ENCODE results near the gene REV1.
"Not testable (repeated sequence)": the region's sequence is repeated elsewhere in the genome, so short reads cannot be mapped to it uniquely, and the experiment has no call there.

The REV1 gene

GRCh38 chr2:99477054-99477453 lies 12.8 kb downstream of the REV1 start:
- no peak overlapping the region for H3K4me3 Mint-ChIP-seq
- peaks cover 56% of the 10 kb centered on the region for H3K4me1 Mint-ChIP-seq (ENCODE audit: low read depth)
- H3K27me3 Mint-ChIP-seq, result no peaks in the 10 kb centered on the region
- no peak overlapping the region for H3K27ac Mint-ChIP-seq
- intact Hi-C loops (cut with micrococcal nuclease), result no loop called here
- no peaks in the 10 kb centered on the region for H3K9me3 Mint-ChIP-seq
- H3K36me3 Mint-ChIP-seq (ENCODE audit: low read depth), result peaks cover 11% of the 10 kb centered on the region

- Mint-ChIP-seq H3K27me3 (no peaks in the 10 kb centered on the region), H3K36me3 (ENCODE audit: low read depth) (peaks cover 10% of the 10 kb centered on the region)
These were observed 13.2 kb downstream of the REV1 start for GRCh38 chr2:99476629-99477028.

GRCh38 chr2:99475095-99475494 lies 14.7 kb downstream of the REV1 start:
- H3K9me3 Mint-ChIP-seq; H3K36me3 Mint-ChIP-seq (ENCODE audit: low read depth); H3K27me3 Mint-ChIP-seq; H3K4me3 Mint-ChIP-seq; intact Hi-C loops (cut with micrococcal nuclease): not testable (repeated sequence)
- H3K4me1 Mint-ChIP-seq (ENCODE audit: low read depth), result peaks cover 45% of the 10 kb centered on the region
- H3K27ac Mint-ChIP-seq, result peak overlapping the region; percentile 46

More at GRCh38 chr2:99476629-99477028, 13.2 kb downstream of the REV1 start:
- H3K4me1 Mint-ChIP-seq (ENCODE audit: low read depth), result peaks cover 54% of the 10 kb centered on the region
- H3K27ac Mint-ChIP-seq, result no peak overlapping the region
- H3K9me3 Mint-ChIP-seq, result no peaks in the 10 kb centered on the region
- no peak overlapping the region for H3K4me3 Mint-ChIP-seq
- intact Hi-C loops (cut with micrococcal nuclease), result no loop called here

- no peak overlapping the region for H3K4me3 Mint-ChIP-seq
- intact Hi-C loops (cut with micrococcal nuclease), result no loop called here
- H3K27ac Mint-ChIP-seq, result no peak overlapping the region
- peaks cover 34% of the 10 kb centered on the region for H3K4me1 Mint-ChIP-seq (ENCODE audit: low read depth)
- H3K27me3 Mint-ChIP-seq, result no peaks in the 10 kb centered on the region
- H3K9me3 Mint-ChIP-seq, result no peaks in the 10 kb centered on the region
- H3K36me3 Mint-ChIP-seq (ENCODE audit: low read depth), result peaks cover 5% of the 10 kb centered on the region
These were observed 16.2 kb downstream of the REV1 start for GRCh38 chr2:99473518-99474083.

GRCh38 chr2:99472600-99472960 lies 17.2 kb downstream of the REV1 start:
- H3K4me1 Mint-ChIP-seq (ENCODE audit: low read depth), result peaks cover 26% of the 10 kb centered on the region
- no peaks in the 10 kb centered on the region for H3K9me3 Mint-ChIP-seq
- H3K27ac Mint-ChIP-seq, result no peak overlapping the region
- no peaks in the 10 kb centered on the region for H3K27me3 Mint-ChIP-seq
- intact Hi-C loops (cut with micrococcal nuclease), result no loop called here
- no peak overlapping the region for H3K4me3 Mint-ChIP-seq
- H3K36me3 Mint-ChIP-seq (ENCODE audit: low read depth), result peaks cover 5% of the 10 kb centered on the region

GRCh38 chr2:99471654-99472599 lies 17.9 kb downstream of the REV1 start:
- peaks cover 1% of the 10 kb centered on the region for H3K36me3 Mint-ChIP-seq (ENCODE audit: low read depth)
- peaks cover 23% of the 10 kb centered on the region for H3K4me1 Mint-ChIP-seq (ENCODE audit: low read depth)
- H3K27ac Mint-ChIP-seq, result no peak overlapping the region

GRCh38 chr2:99470957-99471356 lies 18.9 kb downstream of the REV1 start:
- peaks cover 21% of the 10 kb centered on the region for H3K4me1 Mint-ChIP-seq (ENCODE audit: low read depth)

More at GRCh38 chr2:99471654-99472599, 17.9 kb downstream of the REV1 start:
- intact Hi-C loops (cut with micrococcal nuclease), result no loop called here
- no peak overlapping the region for H3K4me3 Mint-ChIP-seq
- no peaks in the 10 kb centered on the region for H3K27me3 Mint-ChIP-seq
- H3K9me3 Mint-ChIP-seq, result no peaks in the 10 kb centered on the region

GRCh38 chr2:99470459-99470858 lies 19.4 kb downstream of the REV1 start:
- H3K36me3 Mint-ChIP-seq (ENCODE audit: low read depth); intact Hi-C loops (cut with micrococcal nuclease); H3K27ac Mint-ChIP-seq; H3K9me3 Mint-ChIP-seq; H3K4me3 Mint-ChIP-seq; H3K27me3 Mint-ChIP-seq: not testable (repeated sequence)
- peaks cover 18% of the 10 kb centered on the region for H3K4me1 Mint-ChIP-seq (ENCODE audit: low read depth)

More at GRCh38 chr2:99470957-99471356, 18.9 kb downstream of the REV1 start:
- H3K9me3 Mint-ChIP-seq, result no peaks in the 10 kb centered on the region
- H3K4me3 Mint-ChIP-seq, result no peak overlapping the region
- intact Hi-C loops (cut with micrococcal nuclease), result no loop called here
- no peaks in the 10 kb centered on the region for H3K27me3 Mint-ChIP-seq
- no peaks in the 10 kb centered on the region for H3K36me3 Mint-ChIP-seq (ENCODE audit: low read depth)
- no peak overlapping the region for H3K27ac Mint-ChIP-seq

- H3K27me3 Mint-ChIP-seq, result no peaks in the 10 kb centered on the region
- no peaks in the 10 kb centered on the region for H3K36me3 Mint-ChIP-seq (ENCODE audit: low read depth)
- H3K9me3 Mint-ChIP-seq, result no peaks in the 10 kb centered on the region
- peaks cover 12% of the 10 kb centered on the region for H3K4me1 Mint-ChIP-seq (ENCODE audit: low read depth)
- no peak overlapping the region for H3K4me3 Mint-ChIP-seq
- H3K27ac Mint-ChIP-seq, result no peak overlapping the region
- intact Hi-C loops (cut with micrococcal nuclease), result no loop called here
These were observed 20.4 kb downstream of the REV1 start for GRCh38 chr2:99469394-99469793.

GRCh38 chr2:99468155-99468554 lies 21.7 kb downstream of the REV1 start:
- Mint-ChIP-seq H3K27me3 (no peaks in the 10 kb centered on the region), H3K4me3 (no peak overlapping the region), H3K27ac (no peak overlapping the region), H3K36me3 (ENCODE audit: low read depth) (no peaks in the 10 kb centered on the region), H3K9me3 (no peaks in the 10 kb centered on the region), H3K4me1 (ENCODE audit: low read depth) (peaks cover 12% of the 10 kb centered on the region)
- intact Hi-C loops (cut with micrococcal nuclease), result no loop called here

GRCh38 chr2:99467390-99467789 lies 22.4 kb downstream of the REV1 start:
- Mint-ChIP-seq H3K4me1 (ENCODE audit: low read depth) (peaks cover 11% of the 10 kb centered on the region), H3K27me3 (no peaks in the 10 kb centered on the region), H3K9me3 (no peaks in the 10 kb centered on the region), H3K27ac (no peak overlapping the region), H3K4me3 (no peak overlapping the region), H3K36me3 (ENCODE audit: low read depth) (peaks cover under 1% of the 10 kb centered on the region)
- intact Hi-C loops (cut with micrococcal nuclease), result no loop called here

GRCh38 chr2:99461828-99462483 lies 27.9 kb downstream of the REV1 start:
- H3K27me3 Mint-ChIP-seq, result no peaks in the 10 kb centered on the region

GRCh38 chr2:99458529-99458928 lies 31.3 kb downstream of the REV1 start:
- Mint-ChIP-seq H3K4me1 (ENCODE audit: low read depth) (no peaks in the 10 kb centered on the region), H3K27me3 (no peaks in the 10 kb centered on the region), H3K4me3 (no peak overlapping the region), H3K27ac (no peak overlapping the region), H3K36me3 (ENCODE audit: low read depth) (peaks cover 85% of the 10 kb centered on the region), H3K9me3 (no peaks in the 10 kb centered on the region)
- intact Hi-C loops (cut with micrococcal nuclease), result no loop called here

More at GRCh38 chr2:99461828-99462483, 27.9 kb downstream of the REV1 start:
- no peaks in the 10 kb centered on the region for H3K9me3 Mint-ChIP-seq
- no peak overlapping the region for H3K27ac Mint-ChIP-seq
- intact Hi-C loops (cut with micrococcal nuclease), result no loop called here
- no peak overlapping the region for H3K4me3 Mint-ChIP-seq
- no peaks in the 10 kb centered on the region for H3K4me1 Mint-ChIP-seq (ENCODE audit: low read depth)
- peaks cover 51% of the 10 kb centered on the region for H3K36me3 Mint-ChIP-seq (ENCODE audit: low read depth)

- no peaks in the 10 kb centered on the region for H3K9me3 Mint-ChIP-seq
- no peak overlapping the region for H3K4me3 Mint-ChIP-seq
- peaks cover 3% of the 10 kb centered on the region for H3K4me1 Mint-ChIP-seq (ENCODE audit: low read depth)
- H3K36me3 Mint-ChIP-seq (ENCODE audit: low read depth), result peaks cover 89% of the 10 kb centered on the region
- H3K27ac Mint-ChIP-seq, result no peak overlapping the region
- intact Hi-C loops (cut with micrococcal nuclease), result no loop called here
- H3K27me3 Mint-ChIP-seq, result no peaks in the 10 kb centered on the region
These were observed 38.1 kb downstream of the REV1 start for GRCh38 chr2:99451686-99452085.
